ENCODE results near the gene PLIN3. TPM values are rescaled to one million over a fixed set of nuclear protein-coding genes. Genes with fewer than 3 reads are reported as not detected.
"Not testable (repeated sequence)": the region's sequence is repeated elsewhere in the genome, so short reads cannot be mapped to it uniquely, and the experiment has no call there.

PLIN3 gene
- total RNA-seq, 2 experiments from 2014 or later = 36.3 to 40.5 TPM

GRCh38 chr19:4811328-4812131, 55.9 kb downstream of the PLIN3 start:
- no peaks in the 10 kb centered on the region for H3K27me3 Mint-ChIP-seq
- H3K4me3 Mint-ChIP-seq = no peak overlapping the region
- peaks cover 12% of the 10 kb centered on the region for H3K36me3 Mint-ChIP-seq (ENCODE audit: low read depth)
- H3K4me1 Mint-ChIP-seq = peaks cover 36% of the 10 kb centered on the region
- no peak overlapping the region for H3K27ac Mint-ChIP-seq
- DNase-seq = peak; percentile 90
- ChIA-PET POLR2A (no interaction called here), CTCF (interaction anchor here (0.6 to 7.9 kb wide), 12 partner anchors 10 to 219 kb away, joined by 3 to 264 read pairs (median 25); partner anchors contain the start of genes FEM1A and TICAM1)
- no peaks in the 10 kb centered on the region for H3K9me3 Mint-ChIP-seq

- Mint-ChIP-seq H3K27ac (no peak overlapping the region), H3K36me3 (ENCODE audit: low read depth) (no peaks in the 10 kb centered on the region), H3K4me3 (no peak overlapping the region), H3K4me1 (peaks cover 11% of the 10 kb centered on the region), H3K9me3 (no peaks in the 10 kb centered on the region), H3K27me3 (no peaks in the 10 kb centered on the region)
- no peak for DNase-seq
- ChIA-PET POLR2A (interaction anchor here (1.3 kb wide), 1 partner anchor 105 kb away, joined by 4 read pairs; no protein-coding TSS in a partner anchor), CTCF (interaction anchor here (1.6 to 7.9 kb wide), 3 partner anchors 16 to 106 kb away, joined by 5 to 264 read pairs (median 76); partner anchors contain the start of gene FEM1A)
These were observed 60.3 kb downstream of the PLIN3 start for GRCh38 chr19:4807188-4807587.

- no peak overlapping the region for H3K4me3 Mint-ChIP-seq
- DNase-seq = no peak
- no peak overlapping the region for H3K27ac Mint-ChIP-seq
- CTCF ChIA-PET = interaction anchor here (2.1 to 7.9 kb wide), 4 partner anchors 44 to 225 kb away, joined by 5 to 264 read pairs (median 46); no protein-coding TSS in a partner anchor
- no peaks in the 10 kb centered on the region for H3K9me3 Mint-ChIP-seq
- H3K36me3 Mint-ChIP-seq (ENCODE audit: low read depth) = no peaks in the 10 kb centered on the region
- H3K27me3 Mint-ChIP-seq = no peaks in the 10 kb centered on the region
- peaks cover 5% of the 10 kb centered on the region for H3K4me1 Mint-ChIP-seq
- POLR2A ChIA-PET = interaction anchor here (1.3 kb wide), 1 partner anchor 106 kb away, joined by 4 read pairs; no protein-coding TSS in a partner anchor
These were observed 61.1 kb downstream of the PLIN3 start for GRCh38 chr19:4806384-4806783.

GRCh38 chr19:4805140-4805539, 62.3 kb downstream of the PLIN3 start:
- not testable (repeated sequence) for H3K9me3 Mint-ChIP-seq; H3K4me3 Mint-ChIP-seq; H3K27me3 Mint-ChIP-seq; H3K4me1 Mint-ChIP-seq; H3K36me3 Mint-ChIP-seq (ENCODE audit: low read depth); H3K27ac Mint-ChIP-seq; DNase-seq
- CTCF ChIA-PET = interaction anchor here (0.7 to 7.9 kb wide), 9 partner anchors 8 to 226 kb away, joined by 3 to 264 read pairs (median 5); partner anchors contain the start of genes DPP9 and FEM1A
- POLR2A ChIA-PET = interaction anchor here (1.3 kb wide), 1 partner anchor 14 kb away, joined by 4 read pairs; the partner anchor contains the start of gene FEM1A

- H3K4me3 Mint-ChIP-seq = no peak overlapping the region
- no peaks in the 10 kb centered on the region for H3K36me3 Mint-ChIP-seq (ENCODE audit: low read depth)
These were observed 63.5 kb downstream of the PLIN3 start for GRCh38 chr19:4803736-4804695.

GRCh38 chr19:4802711-4803110, 64.8 kb downstream of the PLIN3 start:
- CTCF ChIA-PET = interaction anchor here (1.2 kb wide), 1 partner anchor 68 kb away, joined by 4 read pairs; no protein-coding TSS in a partner anchor
- POLR2A ChIA-PET = interaction anchor here (1.5 kb wide), 1 partner anchor 64 kb away, joined by 3 read pairs; no protein-coding TSS in a partner anchor
- no peak overlapping the region for H3K4me3 Mint-ChIP-seq
- H3K4me1 Mint-ChIP-seq = no peaks in the 10 kb centered on the region
- no peaks in the 10 kb centered on the region for H3K9me3 Mint-ChIP-seq
- H3K27ac Mint-ChIP-seq = no peak overlapping the region
- no peak for DNase-seq
- peaks cover 4% of the 10 kb centered on the region for H3K36me3 Mint-ChIP-seq (ENCODE audit: low read depth)
- no peaks in the 10 kb centered on the region for H3K27me3 Mint-ChIP-seq

More at GRCh38 chr19:4803736-4804695, 63.5 kb downstream of the PLIN3 start:
- CTCF ChIA-PET = interaction anchor here (0.6 to 7.9 kb wide), 9 partner anchors 9 to 80 kb away, joined by 3 to 264 read pairs (median 4); partner anchors contain the start of genes DPP9 and FEM1A
- H3K4me1 Mint-ChIP-seq = no peaks in the 10 kb centered on the region
- DNase-seq = peak; percentile 59
- no peak overlapping the region for H3K27ac Mint-ChIP-seq
- POLR2A ChIA-PET = interaction anchor here (1.5 kb wide), 1 partner anchor 62 kb away, joined by 3 read pairs; no protein-coding TSS in a partner anchor
- H3K27me3 Mint-ChIP-seq = no peaks in the 10 kb centered on the region
- H3K9me3 Mint-ChIP-seq = no peaks in the 10 kb centered on the region

- Mint-ChIP-seq H3K4me3 (no peak overlapping the region), H3K27me3 (no peaks in the 10 kb centered on the region), H3K36me3 (ENCODE audit: low read depth) (peaks cover 11% of the 10 kb centered on the region), H3K4me1 (peaks cover 7% of the 10 kb centered on the region), H3K9me3 (no peaks in the 10 kb centered on the region), H3K27ac (no peak overlapping the region)
- CTCF ChIA-PET = interaction anchor here (0.6 to 5.8 kb wide), 5 partner anchors 9 to 74 kb away, joined by 3 to 32 read pairs (median 3); partner anchors contain the start of gene FEM1A
- POLR2A ChIA-PET = interaction anchor here (0.6 to 2.1 kb wide), 2 partner anchors 10 to 128 kb away, joined by 3 to 8 read pairs; partner anchors contain the start of gene FEM1A
- DNase-seq = no peak
These were observed 66.3 kb downstream of the PLIN3 start for GRCh38 chr19:4801085-4801619.

- ChIA-PET POLR2A (interaction anchor here (0.6 to 2.1 kb wide), 2 partner anchors 9 to 128 kb away, joined by 3 to 8 read pairs; partner anchors contain the start of gene FEM1A), CTCF (interaction anchor here (0.6 to 5.8 kb wide), 4 partner anchors 9 to 73 kb away, joined by 3 to 32 read pairs (median 6); partner anchors contain the start of gene FEM1A)
- no peak for DNase-seq
- peaks cover 15% of the 10 kb centered on the region for H3K36me3 Mint-ChIP-seq (ENCODE audit: low read depth)
- peaks cover 9% of the 10 kb centered on the region for H3K4me1 Mint-ChIP-seq
- no peak overlapping the region for H3K4me3 Mint-ChIP-seq
- H3K27ac Mint-ChIP-seq = no peak overlapping the region
- H3K27me3 Mint-ChIP-seq = no peaks in the 10 kb centered on the region
- H3K9me3 Mint-ChIP-seq = no peaks in the 10 kb centered on the region
These were observed 66.8 kb downstream of the PLIN3 start for GRCh38 chr19:4800591-4801081.

- no peak for DNase-seq
- peaks cover 37% of the 10 kb centered on the region for H3K36me3 Mint-ChIP-seq (ENCODE audit: low read depth)
These were observed 72.1 kb downstream of the PLIN3 start for GRCh38 chr19:4795400-4795799.

GRCh38 chr19:4794971-4795370, 72.5 kb downstream of the PLIN3 start:
- ChIA-PET POLR2A (no interaction called here), CTCF (no interaction called here)
- DNase-seq = no peak
- Mint-ChIP-seq H3K27me3 (no peaks in the 10 kb centered on the region), H3K9me3 (no peaks in the 10 kb centered on the region), H3K36me3 (ENCODE audit: low read depth) (peaks cover 37% of the 10 kb centered on the region), H3K4me3 (no peak overlapping the region), H3K4me1 (peaks cover 40% of the 10 kb centered on the region), H3K27ac (no peak overlapping the region)

More at GRCh38 chr19:4795400-4795799, 72.1 kb downstream of the PLIN3 start:
- no peak overlapping the region for H3K4me3 Mint-ChIP-seq
- H3K9me3 Mint-ChIP-seq = no peaks in the 10 kb centered on the region
- H3K4me1 Mint-ChIP-seq = peaks cover 39% of the 10 kb centered on the region
- no peaks in the 10 kb centered on the region for H3K27me3 Mint-ChIP-seq
- ChIA-PET POLR2A (no interaction called here), CTCF (no interaction called here)
- no peak overlapping the region for H3K27ac Mint-ChIP-seq

GRCh38 chr19:4793278-4793677, 74.2 kb downstream of the PLIN3 start:
- Mint-ChIP-seq H3K36me3 (ENCODE audit: low read depth) (peaks cover 34% of the 10 kb centered on the region), H3K4me3 (peak overlapping the region; percentile 80), H3K4me1 (peaks cover 43% of the 10 kb centered on the region)
- DNase-seq, H3K27ac Mint-ChIP-seq, H3K27me3 Mint-ChIP-seq, H3K9me3 Mint-ChIP-seq, POLR2A ChIA-PET: not testable (repeated sequence)
- CTCF ChIA-PET = interaction anchor here (0.9 kb wide), 1 partner anchor 16 kb away, joined by 3 read pairs; no protein-coding TSS in a partner anchor

GRCh38 chr19:4792866-4793195, 74.6 kb downstream of the PLIN3 start:
- H3K27ac Mint-ChIP-seq = peak overlapping the region; percentile 16
- H3K4me3 Mint-ChIP-seq = peak overlapping the region; percentile 80
- CTCF ChIA-PET = interaction anchor here (1.1 kb wide), 1 partner anchor 17 kb away, joined by 5 read pairs; no protein-coding TSS in a partner anchor
- H3K27me3 Mint-ChIP-seq, DNase-seq, H3K9me3 Mint-ChIP-seq: not testable (repeated sequence)
- H3K4me1 Mint-ChIP-seq = peaks cover 43% of the 10 kb centered on the region
- POLR2A ChIA-PET = interaction anchor here (1.3 kb wide), 1 partner anchor 51 kb away, joined by 3 read pairs; no protein-coding TSS in a partner anchor
- H3K36me3 Mint-ChIP-seq (ENCODE audit: low read depth) = peaks cover 34% of the 10 kb centered on the region

Measured in activated CD4-positive, alpha-beta memory T cell treated with anti-CD3 and anti-CD28 coated beads, Interleukin-2, amount 10 ng/mL, durations not matched to agents 7 days and 5 days (primary cell).